Measurements from ENCODE around the gene FOXA3. TPM values are rescaled to one million over a fixed set of nuclear protein-coding genes. Genes with fewer than 3 reads are reported as not detected.

The FOXA3 gene
- total RNA-seq, 1 experiment from 2014 or later, result 5.8 TPM

GRCh38 chr19:45901912-45902650 is 38.0 kb downstream of the FOXA3 start, which contains the start of gene MYPOP:
MYPOP (minus strand) TSS chr19:45902613; CDS start chr19:45901773, 840 bp downstream.
- Histone ChIP-seq H3K27ac (ENCODE audit: low read depth, low read length) (peak within 1 kb of the TSS; percentile 72), H3K79me2 (ENCODE audit: insufficient read depth, low read length) (peaks cover 5% of the 10 kb centered on the region; the same call in 1 of the 2 replicates), H2AFZ (ENCODE audit: low read depth, low read length, poor library complexity, severe bottlenecking) (no peak within 1 kb of the TSS), H3K36me3 (ENCODE audit: control insufficient read depth in 1 of 2, insufficient read depth in 2 of 2, low read length in 2 of 2) (peaks cover 0 to 3% of the 10 kb centered on the region in 2 experiments; a peak in 1 of 4 replicates), H3K9me2 (ENCODE audit: insufficient read depth) (no peaks in the 10 kb centered on the region), H3K4me1 (ENCODE audit: control insufficient read depth in 1 of 2, insufficient read depth in 2 of 2, low read length in 2 of 2) (peaks cover 0 to 10% of the 10 kb centered on the region in 2 experiments; a peak in 1 of 4 replicates), H3K9me3 (ENCODE audit: control insufficient read depth in 1 of 2, insufficient read depth in 1 of 2, low read depth in 1 of 2, low read length in 2 of 2) (no peaks in the 10 kb centered on the region), H3K4me2 (ENCODE audit: low read length) (peak within 1 kb of the TSS; percentile 84), H4K20me1 (ENCODE audit: insufficient read depth) (no peaks in the 10 kb centered on the region), H3K4me3 (replicated peaks in 1 of 2; ENCODE audit: low read depth in 1 of 2, low read length in 2 of 2) (peak within 1 kb of the TSS; percentile 75 to 86), H3K27me3 (ENCODE audit: insufficient read depth, low read length) (no peaks in the 10 kb centered on the region), H3K9ac (ENCODE audit: low read length) (peak within 1 kb of the TSS; percentile 88)
- DNase-seq (ENCODE audit: low read depth, low spot score), result no peak
- 0 out of 2 replicates have a peak, but pooled peaks have one; percentile 58 for TF ChIP-seq ZFX (IDR thresholded peaks at IDR 0.05)
- TF ChIP-seq SRF (IDR thresholded peaks at IDR 0.05; ENCODE audit: low read depth), result no peak
- TF ChIP-seq POLR2AphosphoS5 (IDR thresholded peaks at IDR 0.05; ENCODE audit: low read depth, low read length), result no peak
- TF ChIP-seq ZNF274 (IDR thresholded peaks at IDR 0.05; ENCODE audit: low read depth, low read length), result no peak
- TF ChIP-seq EZH2 (IDR thresholded peaks at IDR 0.05), result no peak
- no peak for TF ChIP-seq CTCF (IDR thresholded peaks at IDR 0.05 in 2 of 3, conservative IDR thresholded peaks at IDR 0.05 in 1 of 3; ENCODE audit: borderline replicate concordance in 1 of 3, insufficient read depth in 1 of 3, low read depth in 2 of 3, low read length in 2 of 3)
- no peak for TF ChIP-seq EZH2phosphoT487 (IDR thresholded peaks at IDR 0.05; ENCODE audit: borderline replicate concordance)
- TF ChIP-seq, protein P1, sequence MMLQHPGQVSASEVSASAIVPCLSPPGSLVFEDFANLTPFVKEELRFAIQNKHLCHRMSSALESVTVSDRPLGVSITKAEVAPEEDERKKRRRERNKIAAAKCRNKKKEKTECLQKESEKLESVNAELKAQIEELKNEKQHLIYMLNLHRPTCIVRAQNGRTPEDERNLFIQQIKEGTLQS (IDR thresholded peaks at IDR 0.05), result no peak
- no TSS peak for BruUV-seq (replicated peaks)
- no peak; the same call in 1 of the 2 replicates for ATAC-seq
- intact Hi-C loops (cut with micrococcal nuclease), result loop anchor here (2.0 kb wide), 1 partner anchor 15 kb away; the partner anchor contains the start of gene IRF2BP1
- POLR2A ChIA-PET, result interaction anchor here (0.7 to 1.4 kb wide), 5 partner anchors 9 to 39 kb away, joined by 3 to 6 read pairs (median 3); partner anchors contain the start of genes IRF2BP1 and SYMPK
- RAD21 ChIA-PET (ENCODE audit: low non-redundant PET in 1 of 2, low total read pairs in 2 of 2, uncharacterized antibody in 2 of 2, unreplicated experiment in 2 of 2), result interaction anchor here (0.6 to 1.4 kb wide), 4 partner anchors 14 to 225 kb away, joined by 3 to 7 read pairs (median 4); partner anchors contain the start of gene CCDC61 (in 1 of the 2)
- CTCF ChIA-PET, result interaction anchor here (0.7 to 1.5 kb wide), 7 partner anchors 11 to 167 kb away, joined by 3 to 9 read pairs (median 3); partner anchors contain the start of genes FOXA3, IRF2BP1, NANOS2 and SIX5
